ENCODE measurements around the gene F12. TPM values are rescaled to one million over a fixed set of nuclear protein-coding genes. Genes with fewer than 3 reads are reported as not detected.

The F12 gene
- total and polyA plus RNA-seq, 2 donors (not counting 1 experiment from before 2014, with no cell fraction given), result 0.10 to 0.50 TPM

DNA sequence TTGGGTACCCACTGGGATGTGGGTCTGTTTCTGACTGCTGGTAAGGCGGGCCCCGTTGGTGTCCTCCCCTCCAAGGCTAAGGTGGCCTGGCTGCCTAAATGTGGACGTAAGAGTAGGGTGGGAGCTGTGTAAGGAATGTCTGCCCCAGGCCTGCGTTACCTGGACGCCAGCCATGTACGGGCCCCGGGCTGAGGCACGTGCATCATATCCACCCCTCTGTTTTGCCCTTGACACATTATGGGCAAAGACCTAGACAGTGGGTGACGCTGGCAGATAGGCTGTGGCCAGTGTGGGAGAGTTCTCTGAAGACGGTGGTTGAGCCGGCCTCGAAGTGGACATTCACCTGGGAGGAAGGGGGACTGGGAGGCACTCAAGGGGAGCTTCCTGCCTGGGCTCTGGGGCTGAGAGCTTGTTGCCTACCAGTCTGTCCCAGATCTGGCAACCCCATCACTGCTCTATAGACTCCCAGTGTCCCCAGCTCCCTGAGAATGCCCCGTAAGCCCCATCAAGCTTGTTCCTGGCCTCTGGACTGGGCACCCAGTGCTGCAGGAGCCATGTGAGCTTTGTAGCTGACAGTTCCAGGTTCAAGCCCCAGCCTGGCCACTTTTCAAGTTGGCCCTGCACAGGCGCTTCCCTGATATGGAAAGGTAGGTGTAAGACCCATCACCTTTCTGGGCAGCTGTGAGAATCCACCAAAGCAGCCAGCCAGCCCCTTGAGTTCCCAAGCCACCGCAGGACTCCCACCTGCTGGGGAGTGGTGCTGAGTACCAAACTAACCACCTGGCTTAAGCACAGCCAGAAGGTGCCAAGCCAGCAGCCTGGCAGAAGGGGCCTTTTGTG, 34.0 kb upstream of the F12 start:
- no peak for TF ChIP-seq EZH2 (IDR thresholded peaks at IDR 0.05; ENCODE audit: low read length, missing control alignments)
- TF ChIP-seq, protein P1, sequence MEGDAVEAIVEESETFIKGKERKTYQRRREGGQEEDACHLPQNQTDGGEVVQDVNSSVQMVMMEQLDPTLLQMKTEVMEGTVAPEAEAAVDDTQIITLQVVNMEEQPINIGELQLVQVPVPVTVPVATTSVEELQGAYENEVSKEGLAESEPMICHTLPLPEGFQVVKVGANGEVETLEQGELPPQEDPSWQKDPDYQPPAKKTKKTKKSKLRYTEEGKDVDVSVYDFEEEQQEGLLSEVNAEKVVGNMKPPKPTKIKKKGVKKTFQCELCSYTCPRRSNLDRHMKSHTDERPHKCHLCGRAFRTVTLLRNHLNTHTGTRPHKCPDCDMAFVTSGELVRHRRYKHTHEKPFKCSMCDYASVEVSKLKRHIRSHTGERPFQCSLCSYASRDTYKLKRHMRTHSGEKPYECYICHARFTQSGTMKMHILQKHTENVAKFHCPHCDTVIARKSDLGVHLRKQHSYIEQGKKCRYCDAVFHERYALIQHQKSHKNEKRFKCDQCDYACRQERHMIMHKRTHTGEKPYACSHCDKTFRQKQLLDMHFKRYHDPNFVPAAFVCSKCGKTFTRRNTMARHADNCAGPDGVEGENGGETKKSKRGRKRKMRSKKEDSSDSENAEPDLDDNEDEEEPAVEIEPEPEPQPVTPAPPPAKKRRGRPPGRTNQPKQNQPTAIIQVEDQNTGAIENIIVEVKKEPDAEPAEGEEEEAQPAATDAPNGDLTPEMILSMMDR (conservative IDR thresholded peaks at IDR 0.05 in 1 of 2, IDR thresholded peaks at IDR 0.05 in 1 of 2; ENCODE audit: low read depth in 1 of 2, low read length in 2 of 2), result no peak
- Histone ChIP-seq H3K9me3 (ENCODE audit: control insufficient read depth, insufficient read depth, low read depth, low read length) (no peaks in the 10 kb centered on the region), H2AFZ (ENCODE audit: low read length) (no peak overlapping the region), H4K20me1 (ENCODE audit: control insufficient read depth, extremely low read depth, insufficient read depth, low read length) (no peaks in the 10 kb centered on the region), H3K9ac (ENCODE audit: insufficient read depth, low read length) (no peak overlapping the region), H3K27ac (ENCODE audit: insufficient read depth, low read length) (no peak overlapping the region), H3K27me3 (ENCODE audit: control insufficient read depth, insufficient read depth, low read length) (no peaks in the 10 kb centered on the region), H3K4me1 (ENCODE audit: control insufficient read depth, extremely low read depth, insufficient read depth, low read length) (peaks cover 7% of the 10 kb centered on the region), H3K4me2 (ENCODE audit: extremely low read depth, insufficient read depth, low read length) (no peak overlapping the region), H3K36me3 (ENCODE audit: control insufficient read depth, insufficient read depth, low read length) (peaks cover 5% of the 10 kb centered on the region), H3K4me3 (replicated peaks in 1 of 4; ENCODE audit: control extremely low read depth in 1 of 4, insufficient read depth in 1 of 4, low read depth in 3 of 4, low read length in 4 of 4) (no peak overlapping the region), H3K79me2 (ENCODE audit: control insufficient read depth, insufficient read depth, low read length) (no peaks in the 10 kb centered on the region)
- DNase-seq (ENCODE audit: low read depth in 2 of 2), result no peak

DNA sequence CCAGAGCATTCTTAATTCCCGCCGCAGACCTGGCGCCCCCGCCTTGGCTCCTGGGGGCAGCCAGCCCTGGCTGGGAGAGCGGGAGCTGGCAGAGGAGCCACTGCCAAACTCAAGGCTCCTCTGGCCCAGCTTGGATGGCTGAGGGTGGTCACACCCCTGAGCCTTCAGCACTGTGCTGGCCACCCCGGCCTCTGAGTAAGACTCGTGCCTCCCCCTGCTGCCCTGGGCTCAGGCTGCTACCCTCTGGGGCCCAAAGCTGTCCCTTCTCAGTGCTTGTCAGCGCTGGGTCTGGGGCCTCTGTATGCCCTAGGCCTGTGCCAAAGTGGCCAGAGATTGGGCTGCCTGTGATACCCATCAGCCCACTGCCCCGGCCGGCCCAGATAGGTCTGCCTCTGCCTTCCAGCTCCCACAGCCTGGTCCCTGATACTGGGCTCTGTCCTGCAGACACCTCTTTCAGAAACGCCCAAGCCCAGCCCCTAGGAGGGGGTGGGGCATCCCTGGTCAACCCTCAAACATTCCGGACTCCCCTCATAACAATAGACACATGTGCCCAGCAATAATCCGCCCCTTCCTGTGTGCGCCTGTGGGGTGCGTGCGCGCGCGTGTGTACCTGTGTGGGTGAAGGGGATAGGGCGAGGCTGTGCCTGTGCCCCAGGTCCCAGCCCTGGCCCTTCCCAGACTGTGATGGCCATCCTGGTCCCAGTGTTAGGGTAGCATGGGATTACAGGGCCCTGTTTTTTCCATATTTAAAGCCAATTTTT, 32.9 kb upstream of the F12 start:
- Histone ChIP-seq H3K36me3 (ENCODE audit: control insufficient read depth, insufficient read depth, low read length) (peaks cover 5% of the 10 kb centered on the region), H3K4me2 (ENCODE audit: extremely low read depth, insufficient read depth, low read length) (no peak overlapping the region), H3K27me3 (ENCODE audit: control insufficient read depth, insufficient read depth, low read length) (no peaks in the 10 kb centered on the region), H3K27ac (ENCODE audit: insufficient read depth, low read length) (no peak overlapping the region), H2AFZ (ENCODE audit: low read length) (no peak overlapping the region), H3K9ac (ENCODE audit: insufficient read depth, low read length) (no peak overlapping the region), H3K4me3 (replicated peaks in 1 of 4; ENCODE audit: control extremely low read depth in 1 of 4, insufficient read depth in 1 of 4, low read depth in 3 of 4, low read length in 4 of 4) (no peak overlapping the region), H3K79me2 (ENCODE audit: control insufficient read depth, insufficient read depth, low read length) (no peaks in the 10 kb centered on the region), H3K9me3 (ENCODE audit: control insufficient read depth, insufficient read depth, low read depth, low read length) (no peaks in the 10 kb centered on the region), H3K4me1 (ENCODE audit: control insufficient read depth, extremely low read depth, insufficient read depth, low read length) (peaks cover 4% of the 10 kb centered on the region), H4K20me1 (ENCODE audit: control insufficient read depth, extremely low read depth, insufficient read depth, low read length) (no peaks in the 10 kb centered on the region)
- DNase-seq (ENCODE audit: low read depth in 2 of 2), result no peak
- no peak for TF ChIP-seq EZH2 (IDR thresholded peaks at IDR 0.05; ENCODE audit: low read length, missing control alignments)
- TF ChIP-seq, protein P1 (conservative IDR thresholded peaks at IDR 0.05 in 1 of 2, IDR thresholded peaks at IDR 0.05 in 1 of 2; ENCODE audit: low read depth in 1 of 2, low read length in 2 of 2), result no peak

DNA sequence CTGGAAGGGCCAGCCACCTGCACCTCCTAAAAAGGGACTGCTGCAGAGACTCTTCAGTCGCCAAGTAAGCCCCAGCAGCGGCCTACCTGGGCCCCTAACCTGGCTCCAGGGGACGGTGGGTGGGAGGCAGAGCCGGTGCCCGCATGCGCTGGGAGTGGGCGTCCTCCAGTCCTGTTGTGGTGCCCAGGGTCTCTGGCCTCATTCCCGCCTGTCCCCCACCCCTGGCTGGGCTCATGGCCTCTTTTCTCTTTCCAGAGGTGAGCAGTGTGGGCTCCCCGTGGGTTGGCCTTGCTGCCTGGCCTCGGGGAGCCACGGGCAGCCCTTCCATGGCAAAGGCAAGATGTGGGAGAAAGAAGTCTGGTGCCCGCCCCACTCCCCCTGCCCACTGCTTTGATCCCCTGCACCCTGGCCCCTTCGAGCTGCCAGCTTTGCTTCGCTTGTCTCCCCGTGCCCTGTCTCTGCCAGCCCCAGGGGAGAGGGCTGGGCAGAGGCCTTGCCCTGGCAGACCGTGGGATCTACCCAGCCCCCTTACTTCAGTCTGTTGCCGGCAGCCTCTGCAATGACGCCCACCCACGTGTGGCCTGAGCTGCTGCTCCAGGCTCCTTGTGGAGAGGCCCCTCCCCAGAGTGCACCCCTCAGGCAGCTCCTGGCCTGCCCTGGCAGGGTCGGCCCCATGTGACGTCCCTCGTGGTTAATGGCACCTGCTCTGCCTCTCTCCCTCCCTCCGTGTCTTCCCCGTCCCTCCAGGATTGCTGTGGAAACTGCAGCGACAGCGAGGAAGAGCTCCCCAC, 31.8 kb upstream of the F12 start:
- no peak for TF ChIP-seq EZH2 (IDR thresholded peaks at IDR 0.05; ENCODE audit: low read length, missing control alignments)
- TF ChIP-seq, protein P1 (conservative IDR thresholded peaks at IDR 0.05 in 1 of 2, IDR thresholded peaks at IDR 0.05 in 1 of 2; ENCODE audit: low read depth in 1 of 2, low read length in 2 of 2), result no peak
- Histone ChIP-seq H3K27me3 (ENCODE audit: control insufficient read depth, insufficient read depth, low read length) (no peaks in the 10 kb centered on the region), H3K9me3 (ENCODE audit: control insufficient read depth, insufficient read depth, low read depth, low read length) (no peaks in the 10 kb centered on the region), H4K20me1 (ENCODE audit: control insufficient read depth, extremely low read depth, insufficient read depth, low read length) (no peaks in the 10 kb centered on the region), H3K4me2 (ENCODE audit: extremely low read depth, insufficient read depth, low read length) (no peak overlapping the region), H3K9ac (ENCODE audit: insufficient read depth, low read length) (no peak overlapping the region), H3K36me3 (ENCODE audit: control insufficient read depth, insufficient read depth, low read length) (peaks cover 5% of the 10 kb centered on the region), H3K4me1 (ENCODE audit: control insufficient read depth, extremely low read depth, insufficient read depth, low read length) (peaks cover 3% of the 10 kb centered on the region), H3K27ac (ENCODE audit: insufficient read depth, low read length) (no peak overlapping the region), H2AFZ (ENCODE audit: low read length) (no peak overlapping the region), H3K4me3 (replicated peaks in 1 of 4; ENCODE audit: control extremely low read depth in 1 of 4, insufficient read depth in 1 of 4, low read depth in 3 of 4, low read length in 4 of 4) (no peak overlapping the region), H3K79me2 (ENCODE audit: control insufficient read depth, insufficient read depth, low read length) (no peaks in the 10 kb centered on the region)
- no peak for DNase-seq (ENCODE audit: low read depth in 2 of 2)

Measured in fibroblast of lung (primary cell).